HG03064 (cell line): ENCODE measurements around the gene SCUBE1.

Experiments
- ATAC-seq: cut with Tn5 transposase; IDR thresholded peaks from one replicate; pipeline ENCODE4 v1.9.1; 2021; ENCODE audit warnings: low read depth; ENCODE audit not compliant: unreplicated experiment

Gene SCUBE1

GRCh38 chr22:43343262-43343669, at the start of gene SCUBE1:
SCUBE1 (minus strand) TSS chr22:43343372; CDS start chr22:43343261, 111 bp downstream.
- ATAC-seq = no peak

DNA sequence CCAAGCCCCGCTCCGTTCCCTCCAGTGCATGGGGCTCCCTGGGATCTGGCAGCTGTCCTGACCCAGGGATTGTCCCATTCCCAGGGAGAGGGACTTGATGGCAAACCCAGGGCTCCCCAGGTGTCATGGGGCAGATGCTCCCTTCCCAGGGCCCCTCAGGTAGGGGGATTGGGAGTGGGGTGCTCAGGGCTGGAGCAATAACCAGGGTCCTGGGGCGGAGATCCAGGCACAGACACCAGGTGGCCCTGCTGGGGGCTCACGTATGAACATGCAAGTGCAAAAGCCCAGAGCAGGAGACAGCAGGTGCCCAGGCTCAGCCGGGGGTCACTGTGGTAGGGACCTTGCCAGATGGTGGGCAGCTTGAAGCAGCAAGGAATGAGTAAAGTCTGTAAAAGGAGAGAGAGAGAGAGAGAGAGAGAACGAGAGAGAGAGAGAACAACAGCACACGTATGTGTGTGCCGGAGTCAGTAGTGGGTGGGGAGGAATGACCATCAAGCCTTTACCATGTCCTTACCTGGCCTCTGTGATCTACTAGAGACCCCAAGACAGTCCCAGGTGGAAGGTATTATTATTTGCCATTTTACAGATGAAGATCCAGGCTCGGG, 49.3 kb upstream of the SCUBE1 start:
- ATAC-seq = no peak

GRCh38 chr22:43391306-43391705, 48.1 kb upstream of the SCUBE1 start:
- no peak for ATAC-seq

GRCh38 chr22:43390872-43391271, 47.7 kb upstream of the SCUBE1 start:
- no peak for ATAC-seq

DNA sequence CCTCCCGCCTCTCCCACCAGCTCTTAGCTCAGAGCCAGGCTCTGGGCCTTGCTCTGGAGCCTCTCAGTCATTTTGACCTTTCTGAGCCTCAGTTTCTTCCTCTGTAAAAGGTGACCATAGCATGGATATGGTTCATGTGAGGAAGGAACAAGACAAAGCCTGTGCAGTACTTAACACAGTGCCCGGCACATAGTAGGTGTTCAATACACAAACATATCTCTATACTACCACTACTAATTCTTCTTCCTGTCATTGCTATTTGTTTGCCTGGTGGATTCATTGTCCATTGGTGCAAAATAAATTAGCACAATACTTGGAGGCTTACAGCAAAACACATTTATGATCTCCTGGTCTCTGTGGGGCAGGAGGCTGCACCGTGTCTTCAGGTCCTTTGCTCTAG, 47.0 kb upstream of the SCUBE1 start:
- ATAC-seq = no peak

GRCh38 chr22:43389227-43389836, 46.2 kb upstream of the SCUBE1 start:
- ATAC-seq = no peak

DNA sequence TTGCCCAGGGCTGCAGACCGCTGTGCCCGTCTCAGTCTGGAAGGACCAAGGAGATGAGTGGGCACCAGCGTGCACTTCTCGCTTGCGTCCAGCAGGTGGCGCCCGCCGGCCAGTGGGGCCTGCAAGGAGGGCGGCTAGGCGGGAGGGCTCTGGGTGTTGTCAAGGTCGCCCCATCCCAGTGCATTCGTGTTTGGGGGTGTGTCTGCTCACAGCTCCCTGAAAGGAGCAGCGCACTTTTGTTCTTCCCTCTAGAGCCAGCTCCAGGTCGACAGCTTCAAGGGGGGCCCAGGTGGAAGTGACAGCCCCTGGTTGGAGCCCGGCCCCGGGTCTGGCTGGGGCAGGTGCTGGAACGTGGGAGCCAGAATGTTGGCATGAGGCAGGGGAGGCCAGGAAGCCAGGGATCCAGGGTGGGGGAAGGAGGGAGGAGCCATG, 45.3 kb upstream of the SCUBE1 start:
- no peak for ATAC-seq

GRCh38 chr22:43387815-43388214, 44.6 kb upstream of the SCUBE1 start:
- no peak for ATAC-seq

- ATAC-seq = no peak
Measured at GRCh38 chr22:43385770-43386641, 42.8 kb upstream of the SCUBE1 start.

DNA sequence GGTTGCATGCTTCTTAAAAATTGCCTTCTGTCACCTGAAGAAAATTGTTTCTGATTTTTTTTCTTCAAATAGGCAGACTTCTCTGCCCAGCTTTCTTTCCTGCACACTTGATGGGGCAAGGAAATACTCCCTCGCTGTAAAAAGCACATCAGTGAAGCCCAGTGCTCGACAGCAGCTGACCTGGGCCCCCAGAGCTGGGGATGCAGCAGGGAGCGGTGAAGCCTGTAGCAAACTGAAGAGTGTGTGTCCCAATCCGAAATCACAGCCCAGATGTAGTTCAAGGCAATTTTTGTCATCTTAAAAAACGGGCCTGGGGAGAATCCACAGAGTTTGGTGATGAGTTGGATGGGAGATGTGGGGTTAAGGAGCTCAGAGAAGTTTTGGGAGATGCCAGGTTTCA, 41.7 kb upstream of the SCUBE1 start:
- ATAC-seq = no peak

GRCh38 chr22:43381693-43382092, 38.5 kb upstream of the SCUBE1 start:
- no peak for ATAC-seq

- ATAC-seq = no peak
Measured at GRCh38 chr22:43377896-43378704, 34.9 kb upstream of the SCUBE1 start.

DNA sequence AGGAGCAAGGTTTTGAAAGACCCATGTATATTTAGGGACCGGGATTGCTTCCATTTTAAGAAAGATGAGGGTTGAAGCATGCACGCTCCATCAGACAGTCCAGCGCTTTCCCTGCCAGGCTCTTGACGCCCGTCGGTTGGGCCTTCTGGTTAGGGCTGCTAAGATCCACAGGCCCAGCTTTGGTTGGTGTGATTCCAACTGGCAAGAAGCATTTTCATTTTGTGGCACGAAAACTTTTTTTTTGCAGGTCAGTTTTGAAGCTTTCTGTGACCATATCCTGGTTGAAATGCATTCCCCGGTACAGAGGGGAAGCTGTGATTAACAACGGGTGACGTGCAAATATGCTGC, 34.4 kb upstream of the SCUBE1 start:
- ATAC-seq = no peak

DNA sequence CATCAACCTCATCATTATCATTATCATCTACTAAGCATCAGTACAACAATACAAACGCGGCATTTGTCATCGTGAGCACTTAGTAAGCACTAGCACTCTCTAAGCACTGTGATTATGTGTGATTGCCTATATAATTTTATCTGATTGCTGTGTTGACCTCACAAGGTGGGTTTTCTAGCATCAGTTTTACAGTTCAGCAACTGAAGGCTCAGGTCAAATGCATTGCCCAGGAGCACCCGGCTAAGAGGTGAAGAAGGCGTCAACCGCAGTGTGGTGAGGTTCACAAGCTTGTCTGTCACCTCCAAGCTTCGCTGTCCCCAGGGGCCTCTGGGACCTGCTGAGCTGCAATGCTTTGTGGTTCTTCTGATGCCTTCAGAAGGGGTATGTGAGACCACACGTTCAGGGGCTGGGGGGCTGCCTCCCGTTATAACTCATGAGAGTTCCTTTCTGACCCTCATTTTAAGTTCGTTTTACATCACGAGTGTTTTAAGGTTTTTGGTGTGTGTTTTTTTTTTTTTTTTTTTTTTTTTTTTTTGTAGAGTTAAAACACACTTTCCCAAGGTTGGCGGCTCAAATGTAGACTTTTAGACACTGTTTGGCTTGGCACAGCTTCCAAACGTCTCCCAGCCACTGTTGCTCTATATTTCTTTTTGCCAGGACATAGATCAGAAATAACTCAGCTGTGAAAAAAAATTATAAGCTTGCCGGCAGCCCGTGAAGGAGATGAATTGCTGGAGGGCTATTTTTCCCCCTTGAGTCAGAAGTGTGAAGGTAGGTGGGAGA, 33.8 kb upstream of the SCUBE1 start:
- no peak for ATAC-seq

DNA sequence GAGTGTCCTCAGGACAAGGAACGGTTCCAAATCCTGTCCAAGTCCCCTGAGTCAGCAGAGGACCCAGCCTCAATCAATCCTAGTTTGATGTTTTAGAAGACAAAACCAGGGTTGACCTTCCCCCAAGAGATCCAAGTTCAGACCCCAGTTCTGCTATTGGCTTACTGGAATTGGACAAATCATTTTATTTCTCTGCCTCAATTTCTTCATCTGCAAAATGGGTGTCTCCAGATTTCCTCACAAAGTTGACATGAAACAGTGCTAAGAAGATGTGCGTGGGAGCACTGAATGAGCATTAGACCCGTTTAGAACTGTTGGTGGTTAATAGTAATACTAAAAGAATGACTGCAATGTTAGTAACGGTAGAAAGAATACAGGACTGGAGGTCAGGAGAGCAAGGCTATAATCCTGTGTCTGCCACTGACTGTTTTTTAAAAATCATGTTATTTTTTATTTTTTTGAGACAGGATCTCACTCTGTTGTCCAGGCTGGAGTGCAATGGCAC, 32.8 kb upstream of the SCUBE1 start:
- ATAC-seq = no peak

- no peak for ATAC-seq
Measured at GRCh38 chr22:43370036-43370435, 26.9 kb upstream of the SCUBE1 start.

DNA sequence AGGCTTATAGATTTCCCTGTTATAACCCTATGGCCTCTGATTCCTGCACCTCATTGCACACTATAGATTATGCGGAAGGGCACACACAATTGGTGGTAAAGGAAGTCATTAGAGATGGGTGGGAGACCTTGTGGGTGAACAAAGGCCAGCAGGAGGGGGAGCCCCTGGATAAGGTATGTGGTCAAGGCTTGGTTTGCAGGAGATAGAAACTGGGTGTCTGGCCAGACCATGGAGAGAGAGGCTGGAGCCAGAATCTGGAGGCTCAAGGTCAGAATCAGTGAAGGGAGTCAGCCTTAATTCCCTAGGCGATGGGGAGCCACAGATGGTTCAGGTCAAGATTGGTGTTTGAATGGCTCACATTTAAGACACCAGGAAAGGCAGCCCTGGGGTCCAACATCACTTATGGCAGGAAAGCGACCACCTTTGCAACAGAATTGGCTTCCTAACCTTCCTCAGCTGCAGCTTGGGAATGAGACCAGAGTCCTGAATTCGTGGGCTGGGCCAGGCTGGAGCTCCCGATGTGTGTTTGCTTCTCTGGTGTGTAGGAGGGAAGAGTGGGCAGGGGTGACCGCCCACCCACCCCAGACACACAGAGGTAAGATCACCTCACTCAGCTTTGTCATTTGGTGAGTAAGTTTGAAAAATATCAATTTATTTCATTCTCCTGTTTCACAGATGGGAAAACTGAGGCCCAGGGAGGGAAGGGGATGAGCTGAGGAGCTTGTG, 22.7 kb upstream of the SCUBE1 start:
- ATAC-seq = no peak

DNA sequence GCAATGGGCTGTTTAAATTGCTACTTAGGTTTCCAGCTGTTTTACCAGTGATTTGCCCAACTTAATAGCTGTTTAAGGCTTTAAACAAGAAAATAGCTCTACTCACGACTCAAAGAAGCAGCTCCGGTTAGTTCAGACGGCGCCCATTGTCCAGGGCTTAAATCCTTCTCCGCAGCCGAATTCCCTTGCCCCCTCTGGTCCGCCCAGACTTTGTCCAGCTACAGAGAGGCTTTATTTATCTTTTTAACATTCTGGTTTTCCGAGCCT, 20.9 kb upstream of the SCUBE1 start:
- no peak for ATAC-seq

- ATAC-seq = no peak
Measured at GRCh38 chr22:43363315-43364168, 20.4 kb upstream of the SCUBE1 start.
